Naive thymus-derived CD8-positive, alpha-beta T cell (primary cell): ENCODE results near the gene GDNF. TPM values are rescaled to one million over a fixed set of nuclear protein-coding genes. Genes with fewer than 3 reads are reported as not detected.
A peak's percentile ranks its signal among the peaks of the same experiment; 100 is the strongest.
"Not testable (repeated sequence)": the region's sequence is repeated elsewhere in the genome, so short reads cannot be mapped to it uniquely, and the experiment has no call there.

Experiments
- ATAC-seq, 2 donors: fragments of 150-1000 bp; cut with Tn5 transposase in 1 of 2; sonication (Bioruptor Pico), chemical (Tn5 transposase) in 1 of 2; 1 replicate in 1 of 2; 2 replicates in 1 of 2; pipeline ENCODE4 v1.10.0; 2021; ENCODE audit warnings: mild to moderate bottlenecking in 2 of 2, moderate library complexity in 2 of 2
- POLR2A ChIA-PET: fragments of 350-600 bp; sonication (Branson Sonifier 250); formaldehyde crosslinking; loops from one replicate; lab custom pipeline; 2021; ENCODE audit warnings: antibody characterized with exemption; lab: Charles Lee
- DNase-seq, 10 donors: peaks; one replicate each; pipeline versions ENCODE4 v3.0.0 to v3.0.0-alpha.2; 2020 to 2022
- H3K27ac Mint-ChIP-seq, 10 donors: one replicate each; pipeline ENCODE4 v1.8.0; 2020 to 2022; ENCODE audit warnings: mild to moderate bottlenecking in 10 of 10, mixed read lengths in 10 of 10, moderate library complexity in 4 of 10, inconsistent platforms in 1 of 10
- H3K27me3 Mint-ChIP-seq, 5 donors: one replicate each; pipeline ENCODE4 v1.8.0; 2021 to 2022; ENCODE audit warnings: mixed read lengths in 5 of 5
- H3K36me3 Mint-ChIP-seq, 3 donors: one replicate each; pipeline ENCODE4 v1.8.0; 2020 to 2022; ENCODE audit warnings: mixed read lengths in 3 of 3, mild to moderate bottlenecking in 2 of 3, inconsistent platforms in 1 of 3
- H3K4me1 Mint-ChIP-seq, 4 donors: one replicate each; pipeline ENCODE4 v1.8.0; 2021 to 2022; ENCODE audit warnings: mixed read lengths in 4 of 4
- H3K4me3 Mint-ChIP-seq, 10 donors: one replicate each; pipeline ENCODE4 v1.8.0; 2020 to 2022; ENCODE audit warnings: mild to moderate bottlenecking in 10 of 10, mixed read lengths in 10 of 10, moderate library complexity in 6 of 10, inconsistent platforms in 1 of 10
- H3K9me3 Mint-ChIP-seq, 9 donors: one replicate each; pipeline ENCODE4 v1.8.0; 2020 to 2022; ENCODE audit warnings: mixed read lengths in 9 of 9, mild to moderate bottlenecking in 3 of 9, inconsistent platforms in 1 of 9, moderate library complexity in 1 of 9
- polyA plus RNA-seq, 3 donors: library from polyadenylated mRNA; unstranded; fragments of 300-500 nt; fragmentation: Illumina TruSeq; gene quantifications; one replicate each; pipeline ENCODE4 v1.2.3, GENCODE V29; 2021
- total RNA-seq, 8 experiments: library from RNA in 2 of 8; stranded (reverse) in 2 of 8; gene quantifications; one replicate each; pipeline ENCODE4 v1.2.3 and lab custom pipeline; 2021 to 2026

The GDNF gene
- total and polyA plus RNA-seq, 5 experiments from 2014 or later = not detected

- no peak for ATAC-seq
- POLR2A ChIA-PET = no interaction called here
- H3K27me3 Mint-ChIP-seq = peaks cover 4 to 44% (median 17%) of the 10 kb centered on the region in 5 donors
- DNase-seq = no peak
- no peak overlapping the region for H3K4me3 Mint-ChIP-seq
- no peaks in the 10 kb centered on the region for H3K4me1 Mint-ChIP-seq
- H3K9me3 Mint-ChIP-seq = peaks cover 2 to 38% (median 25%) of the 10 kb centered on the region in 9 donors
- H3K36me3 Mint-ChIP-seq = peaks cover 0 to 26% (median 0%) of the 10 kb centered on the region in 3 donors
- H3K27ac Mint-ChIP-seq = peak overlapping the region in 1 of 10 donors; percentile 69
These were observed 49.9 kb downstream of the GDNF start for GRCh38 chr5:37789991-37790390.

- H3K4me1 Mint-ChIP-seq = no peaks in the 10 kb centered on the region
- peaks cover 0 to 7% (median 0%) of the 10 kb centered on the region in 3 donors for H3K36me3 Mint-ChIP-seq
- H3K4me3 Mint-ChIP-seq = no peak overlapping the region
- POLR2A ChIA-PET = no interaction called here
- H3K27me3 Mint-ChIP-seq = peaks cover 5 to 31% (median 9%) of the 10 kb centered on the region in 5 donors
- ATAC-seq (no peak), DNase-seq (no peak)
- no peak overlapping the region for H3K27ac Mint-ChIP-seq
- peaks cover 0 to 24% (median 10%) of the 10 kb centered on the region in 9 donors for H3K9me3 Mint-ChIP-seq
These were observed 52.1 kb downstream of the GDNF start for GRCh38 chr5:37787742-37788141.

- peaks cover 0 to 19% (median 9%) of the 10 kb centered on the region in 9 donors for H3K9me3 Mint-ChIP-seq
- no peak for DNase-seq
- peaks cover 0 to 6% (median 0%) of the 10 kb centered on the region in 3 donors for H3K36me3 Mint-ChIP-seq
- ATAC-seq = no peak
- no peaks in the 10 kb centered on the region for H3K4me1 Mint-ChIP-seq
- no peak overlapping the region for H3K27ac Mint-ChIP-seq
- peaks cover 5 to 31% (median 9%) of the 10 kb centered on the region in 5 donors for H3K27me3 Mint-ChIP-seq
- POLR2A ChIA-PET = no interaction called here
- no peak overlapping the region for H3K4me3 Mint-ChIP-seq
These were observed 52.9 kb downstream of the GDNF start for GRCh38 chr5:37786862-37787519.

GRCh38 chr5:37786416-37786815 is 53.4 kb downstream of the GDNF start:
- POLR2A ChIA-PET = no interaction called here
- Mint-ChIP-seq H3K4me1 (no peaks in the 10 kb centered on the region), H3K4me3 (no peak overlapping the region), H3K27me3 (peaks cover 3 to 26% (median 9%) of the 10 kb centered on the region in 5 donors), H3K9me3 (peaks cover 0 to 13% (median 5%) of the 10 kb centered on the region in 9 donors), H3K36me3 (peaks cover 0 to 3% (median 0%) of the 10 kb centered on the region in 3 donors), H3K27ac (no peak overlapping the region)
- ATAC-seq = no peak
- no peak for DNase-seq

- H3K4me3 Mint-ChIP-seq, POLR2A ChIA-PET, ATAC-seq, H3K36me3 Mint-ChIP-seq, H3K4me1 Mint-ChIP-seq, DNase-seq, H3K27ac Mint-ChIP-seq: not testable (repeated sequence)
- Mint-ChIP-seq H3K9me3 (peaks cover 0 to 13% (median 3%) of the 10 kb centered on the region in 9 donors), H3K27me3 (peaks cover 2 to 12% (median 3%) of the 10 kb centered on the region in 5 donors)
These were observed 58.4 kb downstream of the GDNF start for GRCh38 chr5:37781409-37781808.

- Mint-ChIP-seq H3K9me3 (peaks cover 0 to 25% (median 16%) of the 10 kb centered on the region in 9 donors), H3K4me1 (no peaks in the 10 kb centered on the region), H3K36me3 (peaks cover 0 to 11% (median 10%) of the 10 kb centered on the region in 3 donors), H3K27ac (no peak overlapping the region), H3K27me3 (no peaks in the 10 kb centered on the region), H3K4me3 (no peak overlapping the region)
- ATAC-seq (no peak), DNase-seq (no peak)
- POLR2A ChIA-PET = no interaction called here
These were observed 62.3 kb downstream of the GDNF start for GRCh38 chr5:37777432-37778130.

GRCh38 chr5:37776826-37777225 is 63.0 kb downstream of the GDNF start:
- peaks cover 0 to 17% (median 11%) of the 10 kb centered on the region in 3 donors for H3K36me3 Mint-ChIP-seq
- POLR2A ChIA-PET = no interaction called here
- H3K27ac Mint-ChIP-seq = no peak overlapping the region
- DNase-seq (no peak), ATAC-seq (no peak)
- H3K27me3 Mint-ChIP-seq = no peaks in the 10 kb centered on the region
- H3K4me1 Mint-ChIP-seq = no peaks in the 10 kb centered on the region
- H3K4me3 Mint-ChIP-seq = no peak overlapping the region
- peaks cover 0 to 25% (median 17%) of the 10 kb centered on the region in 9 donors for H3K9me3 Mint-ChIP-seq

GRCh38 chr5:37774912-37775483 is 64.8 kb downstream of the GDNF start:
- POLR2A ChIA-PET = no interaction called here
- peak in 1 of 10 donors; percentile 3 for DNase-seq

GRCh38 chr5:37773809-37774208 is 66.0 kb downstream of the GDNF start:
- H3K4me1 Mint-ChIP-seq = no peaks in the 10 kb centered on the region
- POLR2A ChIA-PET = no interaction called here
- DNase-seq (no peak), ATAC-seq (no peak)
- H3K36me3 Mint-ChIP-seq = peaks cover 0 to 19% (median 11%) of the 10 kb centered on the region in 3 donors
- no peak overlapping the region for H3K4me3 Mint-ChIP-seq
- H3K9me3 Mint-ChIP-seq = peaks cover 0 to 25% (median 17%) of the 10 kb centered on the region in 9 donors
- no peak overlapping the region for H3K27ac Mint-ChIP-seq
- H3K27me3 Mint-ChIP-seq = peaks cover 0 to 17% (median 1%) of the 10 kb centered on the region in 5 donors

More at GRCh38 chr5:37774912-37775483, 64.8 kb downstream of the GDNF start:
- Mint-ChIP-seq H3K4me1 (no peaks in the 10 kb centered on the region), H3K27me3 (peaks cover 0 to 7% (median 1%) of the 10 kb centered on the region in 5 donors), H3K9me3 (peaks cover 0 to 25% (median 17%) of the 10 kb centered on the region in 9 donors), H3K27ac (no peak overlapping the region), H3K4me3 (no peak overlapping the region), H3K36me3 (peaks cover 0 to 19% (median 11%) of the 10 kb centered on the region in 3 donors)
- ATAC-seq = no peak

- peaks cover 0 to 17% (median 2%) of the 10 kb centered on the region in 5 donors for H3K27me3 Mint-ChIP-seq
- no peak for ATAC-seq
- H3K27ac Mint-ChIP-seq = no peak overlapping the region
These were observed 67.6 kb downstream of the GDNF start for GRCh38 chr5:37772255-37772654.

GRCh38 chr5:37771731-37772130 is 68.1 kb downstream of the GDNF start:
- peaks cover 0 to 25% (median 15%) of the 10 kb centered on the region in 9 donors for H3K9me3 Mint-ChIP-seq
- H3K4me3 Mint-ChIP-seq = no peak overlapping the region
- H3K36me3 Mint-ChIP-seq = peaks cover 0 to 19% (median 11%) of the 10 kb centered on the region in 3 donors
- POLR2A ChIA-PET = no interaction called here
- peaks cover 0 to 17% (median 2%) of the 10 kb centered on the region in 5 donors for H3K27me3 Mint-ChIP-seq
- no peak for ATAC-seq
- H3K27ac Mint-ChIP-seq = no peak overlapping the region
- H3K4me1 Mint-ChIP-seq = no peaks in the 10 kb centered on the region
- DNase-seq = no peak

More at GRCh38 chr5:37772255-37772654, 67.6 kb downstream of the GDNF start:
- no peak overlapping the region for H3K4me3 Mint-ChIP-seq
- H3K36me3 Mint-ChIP-seq = peaks cover 0 to 19% (median 11%) of the 10 kb centered on the region in 3 donors
- POLR2A ChIA-PET = no interaction called here
- H3K9me3 Mint-ChIP-seq = peaks cover 0 to 25% (median 17%) of the 10 kb centered on the region in 9 donors
- H3K4me1 Mint-ChIP-seq = no peaks in the 10 kb centered on the region
- DNase-seq = no peak

- DNase-seq (no peak), ATAC-seq (no peak)
- H3K4me3 Mint-ChIP-seq = no peak overlapping the region
- H3K36me3 Mint-ChIP-seq = peaks cover 0 to 19% (median 11%) of the 10 kb centered on the region in 3 donors
- no peak overlapping the region for H3K27ac Mint-ChIP-seq
- peaks cover 0 to 17% (median 2%) of the 10 kb centered on the region in 5 donors for H3K27me3 Mint-ChIP-seq
- peaks cover 0 to 25% (median 15%) of the 10 kb centered on the region in 9 donors for H3K9me3 Mint-ChIP-seq
- POLR2A ChIA-PET = no interaction called here
- H3K4me1 Mint-ChIP-seq = no peaks in the 10 kb centered on the region
These were observed 68.6 kb downstream of the GDNF start for GRCh38 chr5:37771203-37771611.
